Hypothalamus (tissue), 51 donors: Measurements from ENCODE around the gene ATP6V0D1.

ENCODE experiments used
- DNase-seq, 51 donors: peaks; one replicate each; lab custom pipeline; 2025; lab: John Stamatoyannopoulos, UW

ATP6V0D1 gene

DNA sequence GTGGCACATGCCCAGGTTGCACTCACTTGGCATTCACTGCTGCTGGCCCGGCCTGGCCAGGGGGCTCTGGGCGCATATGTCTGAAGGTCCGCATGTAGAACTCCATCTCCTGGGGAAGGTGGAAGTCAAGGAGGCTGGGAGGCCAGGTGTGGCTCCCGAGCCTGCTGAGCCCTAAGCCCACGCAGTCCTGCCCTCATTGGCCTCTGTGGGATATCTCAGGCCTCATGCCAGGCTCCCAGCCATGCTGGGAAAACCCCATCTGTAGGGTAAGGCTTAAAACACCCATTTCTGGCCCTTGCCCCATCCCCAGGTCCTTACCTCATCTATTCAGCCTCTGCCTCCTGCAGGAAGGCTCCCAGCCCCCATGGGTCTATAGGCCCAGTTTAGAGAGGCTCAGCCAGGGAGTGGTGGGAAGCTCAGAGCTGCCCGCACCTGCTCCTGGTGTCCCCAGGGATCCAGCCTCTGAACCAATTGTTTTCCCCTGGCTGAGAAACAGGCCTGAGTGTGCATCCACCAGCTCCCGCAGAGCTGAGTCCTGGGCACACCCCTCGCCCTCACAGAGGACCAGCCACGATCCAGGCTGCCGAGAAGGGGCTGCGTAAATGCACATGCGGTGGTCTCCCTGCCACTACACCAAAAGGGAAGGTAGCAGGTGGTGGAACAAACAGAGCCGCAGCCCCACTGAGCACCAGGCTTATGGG lies 85.3 kb downstream of the ATP6V0D1 start:
- DNase-seq, result no peak

DNA sequence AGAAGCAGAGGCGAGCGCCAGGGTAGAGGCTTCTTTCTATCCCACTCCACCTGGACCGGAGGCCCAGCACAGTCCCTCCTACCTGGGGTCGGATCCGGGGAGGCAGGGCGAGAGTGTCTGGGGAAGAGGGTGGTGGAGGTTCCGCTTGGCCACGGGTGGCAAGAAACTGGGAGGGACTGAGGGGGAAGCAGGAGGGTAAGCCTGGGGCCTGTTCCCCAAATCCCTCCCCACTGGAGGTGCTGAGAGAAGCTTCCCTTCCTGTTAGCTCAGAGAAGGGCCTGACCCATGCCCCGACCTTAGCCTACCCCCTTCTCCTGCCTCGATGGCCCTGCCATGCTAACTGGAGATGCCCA lies 85.9 kb downstream of the ATP6V0D1 start:
- no peak for DNase-seq

DNA sequence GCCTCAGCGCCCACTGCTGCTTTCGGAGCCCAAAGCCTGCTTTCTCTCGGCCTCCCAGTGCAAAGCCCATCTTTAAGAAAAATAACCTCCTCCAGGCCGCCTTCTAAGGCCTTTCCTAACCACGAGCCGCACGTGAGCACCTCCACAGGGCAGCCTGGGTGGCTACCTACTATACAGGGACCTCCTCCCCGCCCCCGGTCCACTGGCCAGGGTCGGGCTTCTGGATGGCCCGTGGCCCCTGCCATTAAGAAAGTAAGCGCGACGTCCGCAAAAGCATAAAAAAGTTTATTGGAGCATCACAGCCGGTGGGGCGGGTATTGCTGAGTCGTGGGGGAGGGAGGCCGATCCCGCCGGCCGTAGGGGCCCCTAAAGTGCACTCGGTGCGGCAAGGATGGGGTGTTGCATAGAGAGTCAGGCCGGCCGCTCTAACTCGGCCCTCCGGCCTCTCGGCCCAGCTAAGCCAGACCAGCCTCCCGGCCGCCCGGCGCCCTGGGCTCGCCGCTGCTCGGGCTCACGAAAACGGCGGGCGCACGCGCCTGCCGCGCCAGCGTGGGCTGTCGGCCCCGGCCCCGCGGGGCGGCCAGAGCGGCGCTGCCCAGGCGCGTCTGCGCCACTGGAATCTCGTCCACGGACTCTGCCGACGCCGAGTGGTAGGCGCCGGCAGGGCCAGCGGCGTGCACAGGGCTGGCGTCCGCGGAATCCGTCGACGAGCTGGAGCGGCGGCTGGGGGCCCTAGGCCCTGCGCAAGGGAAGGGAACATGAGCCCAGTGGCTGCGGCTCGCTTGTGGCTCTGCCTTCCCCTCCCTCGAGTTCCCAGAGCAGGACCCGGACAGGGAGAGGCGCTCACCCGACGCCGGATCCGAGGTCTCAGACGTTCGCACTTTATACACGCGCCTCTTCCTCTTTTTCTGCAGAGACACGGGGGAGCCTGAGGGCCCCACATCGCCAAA lies 86.5 kb downstream of the ATP6V0D1 start:
- DNase-seq, result peak in 2 of 51 donors; percentile 16 to 23

DNA sequence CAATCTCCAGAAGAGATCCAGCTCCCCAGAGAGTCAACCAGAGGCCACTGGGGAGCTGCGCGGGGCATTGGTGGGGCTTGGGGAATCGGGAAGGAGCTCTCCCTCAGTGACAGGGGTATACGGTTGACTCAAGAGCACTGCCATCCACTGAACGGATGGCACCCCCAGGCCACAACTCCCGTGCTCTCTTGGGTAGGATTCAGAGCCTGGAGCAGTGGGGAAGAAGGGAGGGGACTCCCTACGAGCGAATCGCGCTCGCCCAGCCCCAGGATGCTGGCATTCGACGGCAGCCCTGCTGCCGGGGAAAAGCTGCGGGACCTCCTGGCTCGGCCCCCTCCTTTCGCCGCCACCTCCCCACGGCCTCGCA lies 87.2 kb downstream of the ATP6V0D1 start:
- DNase-seq, result peak in 2 of 51 donors; percentile 36 to 47

DNA sequence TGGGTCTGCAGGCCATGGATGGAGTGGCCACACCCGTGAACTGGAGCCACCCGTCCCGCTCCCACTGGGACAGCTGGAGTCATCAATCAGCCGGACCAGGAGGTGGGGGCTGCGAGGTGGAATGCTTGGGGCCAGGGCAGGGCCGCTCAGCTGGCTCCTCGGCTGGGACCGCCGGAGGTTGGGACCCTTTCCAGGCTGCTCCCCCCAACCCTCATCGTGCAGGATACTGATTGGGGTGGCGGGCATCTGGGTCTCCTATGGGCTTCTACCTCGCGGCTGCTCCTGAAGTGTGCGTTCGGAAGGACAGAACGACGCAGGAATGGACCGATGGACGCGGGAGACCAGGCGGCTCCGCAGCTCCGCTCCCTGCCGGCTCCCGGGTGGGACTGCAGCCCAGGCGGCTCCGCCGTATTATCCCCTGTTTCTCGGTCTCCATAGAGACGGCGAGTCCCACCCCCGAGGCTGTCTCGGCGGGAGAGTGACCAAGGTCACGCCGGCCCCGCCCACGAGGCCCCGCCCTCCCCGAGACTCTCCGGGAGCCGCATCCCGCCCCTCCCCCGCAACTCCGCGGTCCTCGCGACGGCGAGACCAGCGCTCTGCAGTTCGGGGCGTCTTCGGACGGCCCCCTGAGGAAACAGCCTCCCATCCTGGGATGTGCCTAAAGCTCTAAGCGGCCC lies 87.7 kb downstream of the ATP6V0D1 start, which contains the start of gene TPPP3:
Gene TPPP3 (minus strand): TSS at position 388 of the 677 bp plus-strand sequence. CDS start 2,387 bp downstream, outside the sequence.
- peak in 49 of 51 donors; percentile 34 to 96 (median 86) for DNase-seq

DNA sequence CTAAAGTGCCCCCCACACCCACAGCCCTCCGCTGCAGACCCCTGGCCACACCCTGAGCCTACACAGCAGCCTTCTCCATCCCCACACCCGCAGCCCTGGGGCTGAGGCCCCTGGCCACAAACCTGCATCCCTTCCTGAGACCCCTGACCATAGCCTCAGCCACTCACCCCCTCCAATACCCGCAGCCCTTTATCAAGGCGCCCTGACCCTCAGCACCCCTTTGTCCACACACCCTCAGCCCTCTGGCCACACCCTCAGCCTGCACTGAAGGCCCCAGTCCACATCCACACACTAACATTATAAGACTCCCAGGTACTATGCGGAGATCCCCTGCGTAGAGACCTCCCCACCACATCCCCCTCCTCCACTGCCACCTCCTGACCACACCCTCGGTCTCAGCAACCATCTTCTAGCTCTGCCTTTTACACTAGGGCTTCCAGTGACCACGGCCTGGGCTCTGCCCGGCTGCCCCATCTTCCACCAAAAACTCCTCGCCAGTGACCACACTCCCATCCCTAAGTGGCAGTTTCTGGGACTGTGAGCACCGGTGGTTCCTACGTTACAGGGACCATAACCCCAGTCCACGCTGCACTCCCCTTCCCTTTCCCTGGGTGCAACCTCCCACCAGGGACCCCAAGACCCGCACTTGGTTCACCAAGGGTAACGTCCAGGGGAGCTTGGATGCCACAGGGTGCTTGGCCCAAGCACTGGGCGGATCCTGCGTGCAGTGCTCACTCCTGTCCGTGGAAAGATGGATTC lies 88.5 kb downstream of the ATP6V0D1 start:
- DNase-seq, result peak in 1 of 51 donors; percentile 66

DNA sequence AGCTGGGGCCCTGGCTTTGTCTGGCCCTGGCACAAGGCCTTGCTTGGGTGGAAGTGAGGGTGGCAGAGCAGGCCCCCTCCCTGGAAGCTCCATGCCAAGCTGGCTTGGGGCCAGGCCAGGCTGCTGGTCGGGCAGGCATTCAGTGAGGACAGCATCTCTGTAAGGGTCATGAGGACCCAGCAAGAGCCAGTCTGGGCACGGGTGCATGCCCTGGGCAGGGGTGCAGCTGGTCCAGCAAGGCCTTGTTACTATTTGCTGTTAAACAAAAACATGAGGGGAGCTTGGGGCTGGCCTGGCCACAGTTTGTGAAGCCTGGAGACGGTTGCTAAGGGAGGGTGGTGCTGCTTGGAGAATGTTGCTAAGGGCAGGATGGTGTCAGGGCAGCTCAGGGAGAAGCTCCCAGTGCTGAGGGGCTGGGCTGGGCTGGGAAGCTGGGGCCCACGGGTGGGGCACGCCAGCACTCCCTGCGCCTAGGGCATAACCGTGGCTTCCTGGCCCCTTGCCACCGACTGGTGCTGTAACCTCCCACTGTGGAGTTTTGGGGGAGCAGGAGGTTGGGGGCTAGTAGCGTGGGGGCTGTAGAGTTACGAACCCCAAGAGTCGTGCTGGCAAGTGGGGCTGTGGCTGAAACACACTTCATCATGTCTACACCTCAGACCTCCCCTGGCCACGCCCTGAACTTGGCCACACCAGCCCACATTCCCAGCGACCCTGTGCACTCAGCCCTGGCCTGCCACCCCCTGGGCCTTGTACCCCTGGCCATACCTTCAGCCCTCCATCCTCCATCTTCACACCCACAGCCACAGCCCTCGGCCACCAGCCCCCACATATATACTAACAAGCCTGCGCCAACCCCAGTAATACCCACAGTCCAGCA lies 89.3 kb downstream of the ATP6V0D1 start:
- peak in 50 of 51 donors; percentile 54 to 98 (median 90) for DNase-seq

DNA sequence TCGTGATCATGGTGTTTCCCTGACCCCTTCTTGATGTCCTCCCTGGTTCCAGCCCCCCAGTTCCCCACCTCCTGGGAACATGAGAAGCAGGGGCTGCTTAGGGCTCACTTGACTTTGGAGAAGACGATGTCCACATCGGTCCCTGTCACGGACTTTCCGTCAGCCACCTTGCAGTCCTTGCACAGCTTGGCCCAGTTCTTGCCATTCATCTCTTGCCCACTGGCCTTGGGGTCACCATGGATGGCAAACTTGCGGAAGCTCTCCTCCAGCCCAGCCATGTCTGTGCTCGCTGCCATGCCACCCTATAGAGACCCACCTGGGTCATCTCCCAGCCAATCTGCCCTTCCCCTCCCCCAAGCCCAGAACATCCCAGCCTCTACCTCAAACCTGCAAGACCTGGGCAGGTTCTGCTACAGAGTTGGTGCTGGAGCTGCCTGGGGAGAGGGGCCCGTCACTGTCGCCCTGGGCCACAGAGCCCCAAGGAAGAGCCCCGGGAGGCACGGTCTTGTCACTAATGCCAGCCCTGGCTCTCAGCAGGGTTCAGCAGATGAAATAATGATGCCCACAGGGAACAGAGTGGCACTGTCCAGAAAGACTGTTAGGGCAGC lies 90.0 kb downstream of the ATP6V0D1 start:
- DNase-seq, result peak in 2 of 51 donors; percentile 54 to 75

DNA sequence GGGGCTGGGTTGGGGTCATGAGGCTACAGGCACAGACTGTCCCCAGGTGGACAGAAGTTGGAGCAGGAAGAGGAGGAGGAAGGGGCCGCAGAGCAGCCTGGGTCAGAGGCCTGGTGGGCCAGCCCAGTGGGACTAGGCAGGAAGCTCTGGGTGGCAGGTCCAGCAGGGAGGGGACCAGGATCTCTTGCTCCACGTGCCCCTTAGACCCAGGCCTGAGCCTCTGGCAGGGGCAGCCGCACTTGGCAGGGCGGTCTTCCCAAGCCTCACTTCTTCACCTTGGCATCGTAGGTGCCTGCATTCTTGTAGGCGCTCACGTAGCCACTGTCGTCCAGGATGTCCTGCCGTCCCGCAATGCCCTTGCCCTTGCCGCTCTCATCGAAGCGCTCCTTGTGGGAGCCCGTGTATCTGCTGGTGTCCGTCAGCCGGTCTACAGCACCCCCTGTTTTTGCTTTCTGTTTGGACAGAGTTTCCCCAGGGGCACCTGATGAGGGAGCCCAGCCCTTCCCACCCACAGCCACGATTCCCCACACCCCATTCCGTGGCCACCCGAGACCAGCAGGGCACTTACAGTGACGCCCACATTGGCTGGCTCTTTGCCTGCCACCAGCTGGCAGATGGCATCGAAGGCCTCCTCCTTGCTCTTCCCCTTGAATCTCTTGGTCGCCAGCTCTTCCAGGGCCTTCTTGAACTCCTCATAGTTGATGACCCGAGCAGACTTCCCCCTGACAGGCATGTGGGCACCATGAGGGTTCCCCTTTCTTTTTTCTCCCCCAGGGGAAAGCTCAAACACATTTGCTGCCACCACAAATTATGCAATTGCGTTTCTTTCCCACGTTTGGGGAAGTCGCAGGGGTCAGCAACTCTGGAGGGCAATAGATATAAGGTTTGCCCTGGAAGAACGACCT lies 90.8 kb downstream of the ATP6V0D1 start:
- peak in 30 of 51 donors; percentile 25 to 81 (median 50) for DNase-seq

DNA sequence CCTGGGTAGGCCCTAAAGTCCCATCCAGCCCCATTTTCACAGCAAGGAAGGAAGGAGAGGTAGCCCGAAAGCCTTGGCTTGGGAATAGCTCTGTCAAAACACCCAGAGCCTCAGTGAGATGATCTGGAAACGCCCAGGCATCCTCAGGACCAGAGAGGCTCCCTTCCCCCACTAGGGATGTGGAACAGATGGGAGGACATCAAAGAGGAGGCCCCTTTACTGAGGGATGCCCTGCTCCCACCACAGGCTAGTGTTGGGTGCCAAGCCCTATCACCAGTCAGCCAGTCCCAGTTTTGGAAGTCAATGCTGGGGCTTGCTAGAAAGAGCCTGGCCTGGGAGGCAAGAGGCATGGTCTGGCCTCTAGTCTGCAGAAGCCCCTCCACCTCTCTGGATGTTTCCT lies 92.4 kb downstream of the ATP6V0D1 start:
- DNase-seq, result no peak

DNA sequence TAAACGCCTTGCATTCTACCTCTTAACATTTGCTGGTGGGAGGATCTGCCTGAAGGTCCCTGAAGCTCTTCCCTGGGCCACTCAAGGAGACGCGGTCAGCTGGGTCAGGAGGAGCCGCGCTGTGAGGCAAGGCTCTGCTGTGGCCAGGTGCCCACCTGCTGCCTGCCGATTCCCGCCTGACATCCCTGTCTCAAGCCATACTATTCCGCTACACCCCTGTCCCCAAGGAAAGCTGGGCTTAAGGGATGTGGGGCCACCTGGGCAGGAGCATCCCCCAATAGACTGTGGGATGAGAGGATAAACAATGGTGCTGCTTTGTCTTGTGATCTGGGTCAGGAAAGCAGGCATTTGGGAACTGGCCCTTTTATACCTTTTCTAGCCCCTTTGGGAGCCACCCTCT lies 92.8 kb downstream of the ATP6V0D1 start:
- no peak for DNase-seq
